Stimulated activated CD8-positive, alpha-beta memory T cell treated with anti-CD3 and anti-CD28 coated beads, Interleukin-4, amount 100 ng/mL, for 48 hours (primary cell): Measurements from ENCODE around the gene ATP2B3.

Source experiments
- DNase-seq: peaks from one replicate; pipeline ENCODE4 v3.0.0-alpha.2; 2020

Gene ATP2B3

GRCh38 chrX:153511784-153512500, 5.5 kb upstream of the ATP2B3 start:
- no peak for DNase-seq

- DNase-seq, result no peak
Measured at GRCh38 chrX:153512501-153512893, 4.9 kb upstream of the ATP2B3 start.

- DNase-seq, result no peak
Measured at GRCh38 chrX:153513265-153513664, 4.2 kb upstream of the ATP2B3 start.

GRCh38 chrX:153514259-153514658, 3.2 kb upstream of the ATP2B3 start:
- no peak for DNase-seq

GRCh38 chrX:153515435-153515834, 2.0 kb upstream of the ATP2B3 start:
- DNase-seq, result no peak

DNA sequence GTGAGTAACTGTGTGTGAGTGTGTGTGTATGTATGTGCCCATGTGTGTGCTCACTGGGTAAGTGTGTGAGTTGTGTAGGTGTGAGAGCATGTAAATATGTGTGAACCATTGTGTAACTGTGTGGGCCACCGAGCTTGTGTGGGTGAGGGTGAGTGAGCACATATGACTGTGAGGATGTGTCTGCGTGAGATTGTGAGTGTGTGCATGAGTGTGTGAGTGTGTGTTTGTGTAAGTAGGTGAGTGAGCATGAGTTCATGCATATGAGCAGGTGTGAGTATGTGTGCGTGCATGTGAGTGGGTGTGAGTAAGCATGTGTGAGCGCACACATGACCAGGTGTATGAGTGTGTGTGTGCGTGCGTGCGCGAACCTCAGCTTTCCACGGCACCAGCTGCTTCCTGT, 1.4 kb upstream of the ATP2B3 start:
- no peak for DNase-seq

DNA sequence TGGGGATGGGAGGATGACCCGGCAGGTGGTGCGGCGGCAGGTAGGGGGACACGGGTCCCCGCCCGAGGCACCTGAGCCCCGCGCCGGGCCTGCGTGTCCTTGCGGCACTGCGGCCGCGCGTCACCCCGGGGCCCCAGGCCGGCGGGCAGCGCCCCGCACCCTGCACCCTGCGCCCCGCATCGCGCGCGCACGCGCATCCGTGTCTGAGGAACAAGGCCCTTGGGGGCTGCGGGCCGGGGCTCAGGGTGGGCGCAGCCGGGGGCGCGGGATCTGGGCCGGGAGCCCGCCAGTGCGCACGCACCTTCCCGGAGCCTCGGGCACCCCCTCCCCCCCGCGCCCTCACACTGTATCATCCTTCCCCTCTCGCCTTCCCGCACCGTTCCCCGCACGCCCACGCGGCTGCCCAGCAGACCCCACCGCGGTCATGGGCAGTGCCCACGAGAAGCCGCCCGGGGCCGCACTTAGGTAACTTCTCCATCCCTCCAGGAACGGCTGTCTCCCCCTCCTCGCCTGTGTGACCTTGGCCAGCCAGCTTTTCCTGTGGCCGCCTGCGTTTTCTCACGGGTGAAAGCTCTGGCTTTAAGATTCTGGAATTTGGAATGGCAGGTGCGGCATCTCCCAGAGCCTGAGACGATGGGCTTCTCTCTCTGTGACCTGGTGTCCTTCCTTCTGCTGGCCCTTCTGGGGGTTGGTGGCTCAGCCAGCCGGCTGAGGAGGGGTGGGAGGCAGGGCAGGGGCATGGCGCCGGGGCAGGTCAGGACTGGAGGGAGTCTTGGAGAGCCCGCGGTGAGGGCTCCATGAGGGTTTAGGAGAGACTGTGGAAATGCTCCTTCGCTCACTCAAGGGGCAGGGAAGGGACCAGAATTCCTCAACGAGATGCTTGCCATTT, 748 bp downstream of the ATP2B3 start:
- no peak for DNase-seq

DNA sequence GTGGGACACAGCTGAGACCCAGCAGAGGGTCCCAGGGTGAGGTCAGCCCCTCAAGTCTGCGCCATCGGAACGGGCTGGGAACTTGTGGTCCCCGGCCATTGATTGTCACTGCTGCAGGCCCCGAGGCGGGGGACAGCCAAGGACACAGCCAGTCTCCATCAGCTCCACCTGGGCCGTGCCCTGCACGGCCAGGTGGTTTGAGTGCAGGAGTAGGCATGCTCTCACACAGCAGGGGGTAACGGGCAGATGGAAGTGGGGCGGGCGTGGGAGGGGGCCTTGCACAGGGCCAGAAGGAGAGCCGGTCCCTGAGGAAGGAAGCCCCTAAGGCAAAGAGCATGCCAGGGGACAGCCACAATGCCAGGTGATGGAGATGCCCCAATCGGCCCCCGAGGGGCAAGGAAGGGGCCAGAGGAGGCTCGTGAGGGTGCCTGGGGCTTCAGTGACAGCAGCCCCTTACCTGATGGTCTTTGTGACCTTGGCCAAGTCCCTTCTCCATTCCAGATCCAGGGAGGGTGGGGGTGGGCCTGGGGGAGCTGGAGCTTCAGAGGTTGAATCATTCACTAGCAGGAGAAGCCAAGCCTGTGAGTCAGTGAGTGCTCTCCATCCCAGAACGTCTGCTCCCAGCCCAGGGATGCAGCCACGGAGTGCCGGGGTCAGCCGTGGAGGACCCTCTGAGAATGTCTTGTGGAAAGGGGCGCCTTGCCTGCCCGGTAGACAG, 2.3 kb downstream of the ATP2B3 start:
- no peak for DNase-seq

DNA sequence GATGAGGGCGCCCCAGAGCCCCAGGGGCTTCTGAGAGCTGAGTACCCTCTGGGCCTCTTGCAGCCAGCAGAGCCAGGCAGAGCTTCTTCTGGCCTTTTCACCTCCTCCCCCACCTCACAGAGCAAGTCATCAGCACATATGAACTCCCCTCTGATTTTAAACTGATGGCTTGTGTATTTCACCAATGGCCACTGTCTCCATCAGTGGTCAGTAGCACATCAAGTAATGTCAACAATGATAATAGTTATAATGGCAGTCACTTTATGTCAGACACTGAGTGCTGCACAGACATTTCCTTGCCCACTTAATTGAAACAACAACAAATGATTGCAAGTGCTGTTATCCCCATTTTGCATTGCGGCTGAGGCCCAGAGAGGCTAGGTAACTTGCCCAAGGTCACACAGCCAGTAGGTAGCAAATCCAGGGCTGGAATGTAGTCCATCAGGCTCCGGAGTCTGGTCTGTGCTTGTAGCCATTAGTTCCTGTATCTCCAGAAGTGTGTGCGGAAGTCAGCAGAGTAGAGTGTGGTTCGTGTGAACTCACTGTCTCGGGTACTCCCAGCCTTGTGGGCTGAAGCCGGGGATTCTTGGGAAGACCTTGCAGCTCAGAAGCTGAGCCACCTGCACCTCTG, 3.0 kb downstream of the ATP2B3 start:
- DNase-seq, result no peak

DNA sequence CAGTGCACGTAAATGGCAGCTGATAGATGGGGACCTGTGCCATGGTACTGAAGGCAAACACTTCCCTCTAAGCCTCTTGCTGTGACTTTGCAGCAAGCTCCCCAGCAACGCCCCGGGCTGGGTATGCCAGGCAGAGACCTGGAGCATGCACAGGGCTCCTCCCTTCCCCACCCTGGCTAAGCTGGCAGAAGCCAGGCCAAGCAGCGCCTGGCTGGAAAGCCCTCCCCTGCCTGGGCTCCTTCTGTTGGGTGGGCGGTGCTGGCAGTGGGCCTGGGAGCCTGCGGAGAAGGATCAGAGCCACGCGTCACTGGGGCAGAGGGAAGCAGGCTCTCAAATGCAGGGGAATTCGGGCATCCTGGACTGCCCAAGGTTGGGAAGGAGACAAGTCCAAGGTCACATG, 3.6 kb downstream of the ATP2B3 start:
- no peak for DNase-seq

DNA sequence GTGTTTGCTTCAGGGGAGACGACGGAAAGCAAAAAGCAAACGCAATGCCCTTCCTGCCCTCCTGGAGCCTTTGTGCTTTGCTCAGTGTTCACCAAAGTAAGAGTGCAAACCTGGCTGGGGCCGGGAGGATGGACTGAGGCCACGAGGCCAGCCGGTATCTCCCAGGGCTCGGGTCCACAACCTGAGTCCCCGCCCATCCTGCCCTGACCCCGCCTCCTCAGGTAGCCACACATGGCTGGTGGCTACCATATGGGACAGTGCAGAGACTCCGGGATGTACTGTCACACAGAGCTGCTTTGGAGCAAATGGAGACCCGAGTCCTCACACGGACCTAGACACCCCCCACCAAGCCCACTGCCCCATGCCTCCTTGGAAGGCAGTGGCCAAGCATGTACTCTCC, 4.8 kb downstream of the ATP2B3 start:
- no peak for DNase-seq

- DNase-seq, result no peak
Measured at GRCh38 chrX:153523269-153523668, 5.8 kb downstream of the ATP2B3 start.

DNA sequence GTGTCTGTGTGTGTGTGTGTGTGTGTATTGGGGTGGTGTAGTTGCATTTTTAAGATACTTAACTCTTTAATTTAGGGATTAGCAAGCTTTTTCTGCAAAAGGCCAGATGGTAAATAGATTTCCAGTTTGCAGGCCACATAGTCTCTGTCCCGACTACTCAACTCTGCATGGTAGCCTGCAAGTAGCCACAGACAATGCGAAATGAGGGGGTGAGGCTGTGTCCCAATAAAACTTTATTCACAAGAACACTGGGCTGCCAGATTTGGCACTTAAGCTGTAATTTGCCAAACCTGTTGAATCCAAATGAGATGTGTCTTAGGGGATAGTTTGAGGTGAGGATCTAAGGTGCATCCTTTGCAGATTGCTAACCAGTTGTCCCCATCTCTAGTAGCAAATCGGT, 6.8 kb downstream of the ATP2B3 start:
- DNase-seq, result no peak

DNA sequence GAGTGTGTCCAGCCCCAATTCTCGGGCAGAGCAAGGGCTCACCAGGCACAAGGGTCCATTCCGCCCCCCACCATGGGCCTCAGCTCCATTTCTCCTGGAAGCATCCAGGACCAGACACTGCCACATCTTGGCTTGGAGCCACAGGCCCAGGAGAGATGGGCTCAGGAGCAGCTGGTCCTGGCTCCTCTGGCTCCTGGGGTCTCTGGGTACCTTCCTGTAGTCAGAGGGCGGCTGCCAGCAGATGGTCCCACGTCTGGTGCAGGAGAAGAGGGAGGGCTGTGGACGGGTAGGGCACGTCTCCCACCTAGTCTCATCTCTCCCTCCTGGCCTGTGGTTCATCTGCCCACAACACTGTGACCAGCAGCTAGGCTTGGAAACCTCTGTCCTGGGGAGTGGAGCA, 8.0 kb downstream of the ATP2B3 start:
- no peak for DNase-seq

DNA sequence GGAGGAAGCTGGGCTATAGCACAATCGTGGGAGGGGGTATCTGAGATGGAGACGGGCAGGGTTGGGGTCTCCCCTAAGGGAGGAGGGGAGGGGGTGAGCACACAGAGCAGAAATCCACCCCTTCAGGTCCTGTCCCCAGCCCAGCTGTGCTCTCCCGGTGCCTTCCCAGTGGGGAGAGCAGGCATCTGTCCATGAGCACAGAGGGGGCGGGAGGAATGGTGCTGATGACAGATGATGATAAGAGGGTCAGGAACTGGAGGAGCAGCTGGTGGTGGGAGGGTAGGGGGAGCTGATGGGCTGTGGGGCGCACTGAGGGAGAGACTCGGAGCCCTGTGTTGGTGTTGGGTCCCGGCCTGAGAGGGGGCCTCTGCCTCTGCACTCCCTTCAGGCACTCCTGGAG, 8.6 kb downstream of the ATP2B3 start:
- DNase-seq, result no peak

GRCh38 chrX:153526801-153527200, 9.4 kb downstream of the ATP2B3 start:
- DNase-seq, result no peak

DNA sequence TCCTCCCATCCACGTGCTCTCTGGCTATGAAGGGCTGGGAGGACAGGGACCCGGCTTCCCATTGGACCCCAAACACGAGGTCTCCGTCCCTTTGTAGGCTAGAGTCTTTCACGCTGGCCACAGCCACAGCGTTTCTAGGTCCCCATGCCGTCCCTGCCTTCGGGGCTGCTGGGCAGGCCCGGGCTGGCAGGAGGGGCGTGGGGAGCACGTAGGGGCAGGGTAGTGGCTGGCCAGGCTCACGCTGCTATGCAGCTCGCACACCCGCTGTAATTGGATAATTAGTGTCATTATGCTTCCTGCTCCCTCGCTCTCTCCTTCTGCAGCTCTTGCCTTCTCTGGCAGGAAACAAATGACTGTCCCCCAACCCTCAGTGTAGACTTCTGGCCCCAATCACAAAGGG, 9.8 kb downstream of the ATP2B3 start:
- DNase-seq, result no peak

- DNase-seq, result no peak
Measured at GRCh38 chrX:153530411-153531129, 13.1 kb downstream of the ATP2B3 start.

DNA sequence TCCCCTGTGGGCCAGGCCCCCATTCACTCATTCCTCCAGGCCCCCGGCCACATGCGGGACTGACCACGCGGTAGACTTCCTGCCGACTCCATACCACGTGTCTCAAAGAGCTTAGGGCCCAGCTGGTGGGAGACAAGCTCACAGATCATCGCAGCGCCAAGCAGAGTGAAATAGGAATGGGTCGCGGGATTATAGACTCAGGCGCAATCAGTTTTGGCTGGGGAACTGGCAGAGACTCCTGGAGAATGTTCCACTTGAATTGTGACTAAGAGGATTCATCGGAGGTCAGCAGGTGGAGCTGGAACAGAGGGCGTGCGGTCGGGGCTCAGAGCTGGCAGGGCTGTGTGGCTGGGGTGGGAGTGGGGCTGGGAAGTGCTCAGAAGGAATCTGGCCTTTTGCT, 15.6 kb downstream of the ATP2B3 start:
- DNase-seq, result no peak

GRCh38 chrX:153537080-153537479, 19.6 kb downstream of the ATP2B3 start:
- no peak for DNase-seq

GRCh38 chrX:153537526-153538295, 20.3 kb downstream of the ATP2B3 start:
- no peak for DNase-seq

GRCh38 chrX:153538424-153538823, 21.0 kb downstream of the ATP2B3 start:
- no peak for DNase-seq
